ENCODE results near the gene CACUL1.

Gene CACUL1

DNA sequence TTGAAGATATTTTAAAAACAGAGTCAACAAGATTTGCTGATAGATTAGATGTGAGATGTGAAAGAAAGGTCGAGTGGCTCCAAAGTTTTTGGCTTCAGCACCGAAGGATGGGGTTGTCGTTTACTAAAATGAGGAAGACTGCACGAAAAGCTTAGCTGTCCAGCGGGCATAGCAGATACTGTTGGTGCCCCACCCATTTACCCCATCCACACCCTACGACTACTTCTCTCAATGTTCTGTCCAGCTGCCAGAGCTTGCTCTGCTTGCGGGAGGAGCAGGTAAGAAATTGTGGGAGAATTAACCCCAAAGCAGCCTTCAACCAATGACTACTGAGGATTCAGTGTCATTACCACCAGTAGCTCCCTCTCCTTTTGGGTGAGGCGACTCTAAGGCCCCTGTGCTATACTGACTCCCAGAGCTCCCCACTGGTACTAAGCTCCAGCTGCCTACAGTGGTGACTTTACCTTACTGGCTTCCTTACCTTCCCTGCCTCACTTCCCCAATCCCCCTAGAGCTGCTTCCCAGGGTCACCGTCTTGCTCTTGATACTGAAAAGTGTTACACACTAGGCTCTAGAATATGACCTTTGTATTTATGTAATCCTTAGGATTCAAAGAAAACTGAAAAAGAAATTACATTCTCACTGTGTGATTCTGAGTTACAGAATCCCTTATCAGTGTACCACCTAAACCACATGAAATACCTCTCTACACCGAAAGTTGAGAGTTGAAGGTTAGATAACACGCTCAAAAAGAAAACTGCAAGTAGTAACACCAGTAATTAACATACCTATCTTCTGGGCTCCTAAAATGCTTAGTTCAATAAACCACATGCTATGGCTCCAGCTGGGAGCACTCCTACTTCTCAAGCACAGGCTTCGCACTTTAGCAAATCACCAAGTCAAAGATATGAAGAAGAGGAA lies 22.3 kb downstream of the CACUL1 start:
- no peak overlapping the region for H3K9ac ChIP-seq (ENCODE audit: insufficient read length)
- H3K9me3 ChIP-seq (ENCODE audit: low read depth, low read length), result no peaks in the 10 kb centered on the region
- no peak for DNase-seq (ENCODE audit: low read depth, low spot score)
- H3K4me3 ChIP-seq, result no peak overlapping the region
- TF ChIP-seq POLR2AphosphoS5 (IDR thresholded peaks at IDR 0.05; ENCODE audit: borderline replicate concordance, low read depth, low read length) (no peak), FOXP2 (optimal IDR thresholded peaks at IDR 0.05; ENCODE audit: control extremely low read depth, extremely low read length, insufficient read depth) (no peak), EZH2 (IDR thresholded peaks at IDR 0.05) (no peak)
- no peak overlapping the region for H3K27ac ChIP-seq
- H3K36me3 ChIP-seq (ENCODE audit: insufficient read depth, low read length), result no peaks in the 10 kb centered on the region

- Histone ChIP-seq H3K27ac (no peak overlapping the region), H3K4me3 (no peak overlapping the region), H3K36me3 (ENCODE audit: insufficient read depth, low read length) (no peaks in the 10 kb centered on the region), H3K9ac (ENCODE audit: insufficient read length) (no peak overlapping the region), H3K9me3 (ENCODE audit: low read depth, low read length) (no peaks in the 10 kb centered on the region)
- TF ChIP-seq EZH2 (IDR thresholded peaks at IDR 0.05) (no peak), FOXP2 (optimal IDR thresholded peaks at IDR 0.05; ENCODE audit: control extremely low read depth, extremely low read length, insufficient read depth) (no peak)
- no peak for DNase-seq (ENCODE audit: low read depth, low spot score)
These were observed 23.9 kb downstream of the CACUL1 start for GRCh38 chr10:118730756-118731456.

DNA sequence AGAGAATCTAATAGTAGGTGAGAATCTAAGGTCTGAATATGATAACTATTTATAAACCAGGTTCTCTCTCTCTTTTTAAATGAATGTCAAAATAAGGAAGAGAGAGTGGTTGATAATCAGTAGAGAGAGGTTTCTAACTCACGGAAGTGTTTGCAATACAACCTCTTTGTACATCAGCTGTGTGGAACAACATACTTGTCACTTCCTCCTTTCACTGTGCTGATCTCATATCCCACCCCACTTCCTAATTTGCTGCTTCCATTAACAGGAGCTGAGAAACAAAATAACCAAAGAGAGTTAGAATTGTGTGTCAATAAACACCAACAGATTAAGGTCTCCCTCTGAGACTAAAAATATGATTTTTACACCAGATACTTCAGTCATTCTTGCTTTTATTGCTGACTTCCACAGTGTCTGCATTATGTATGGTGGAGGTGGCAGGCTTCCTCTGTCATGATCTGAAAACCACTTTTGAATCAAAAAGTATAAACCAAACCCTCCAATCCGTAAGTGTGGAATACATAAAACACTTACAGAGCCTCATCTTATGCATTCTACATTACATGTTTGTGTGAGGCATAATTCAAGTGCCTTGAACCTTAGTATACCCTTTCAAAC lies 25.0 kb downstream of the CACUL1 start:
- Histone ChIP-seq H3K27ac (no peak overlapping the region), H3K4me3 (no peak overlapping the region), H3K9me3 (ENCODE audit: low read depth, low read length) (no peaks in the 10 kb centered on the region), H3K9ac (ENCODE audit: insufficient read length) (no peak overlapping the region), H3K36me3 (ENCODE audit: insufficient read depth, low read length) (no peaks in the 10 kb centered on the region)
- TF ChIP-seq EZH2 (IDR thresholded peaks at IDR 0.05), result no peak
- TF ChIP-seq FOXP2 (optimal IDR thresholded peaks at IDR 0.05; ENCODE audit: control extremely low read depth, extremely low read length, insufficient read depth), result no peak
- TF ChIP-seq POLR2AphosphoS5 (IDR thresholded peaks at IDR 0.05; ENCODE audit: borderline replicate concordance, low read depth, low read length), result no peak
- no peak for DNase-seq (ENCODE audit: low read depth, low spot score)

GRCh38 chr10:118729200-118729599 lies 25.6 kb downstream of the CACUL1 start:
- Histone ChIP-seq H3K9ac (ENCODE audit: insufficient read length) (no peak overlapping the region), H3K27ac (no peak overlapping the region), H3K9me3 (ENCODE audit: low read depth, low read length) (no peaks in the 10 kb centered on the region), H3K36me3 (ENCODE audit: insufficient read depth, low read length) (no peaks in the 10 kb centered on the region), H3K4me3 (no peak overlapping the region)
- DNase-seq (ENCODE audit: low read depth, low spot score), result no peak
- no peak for TF ChIP-seq POLR2AphosphoS5 (IDR thresholded peaks at IDR 0.05; ENCODE audit: borderline replicate concordance, low read depth, low read length)
- no peak for TF ChIP-seq EZH2 (IDR thresholded peaks at IDR 0.05)
- TF ChIP-seq FOXP2 (optimal IDR thresholded peaks at IDR 0.05; ENCODE audit: control extremely low read depth, extremely low read length, insufficient read depth), result no peak

- Histone ChIP-seq H3K36me3 (ENCODE audit: insufficient read depth, low read length) (no peaks in the 10 kb centered on the region), H3K9me3 (ENCODE audit: low read depth, low read length) (no peaks in the 10 kb centered on the region), H3K9ac (ENCODE audit: insufficient read length) (no peak overlapping the region), H3K4me3 (no peak overlapping the region), H3K27ac (peak overlapping the region; percentile 36)
- no peak for DNase-seq (ENCODE audit: low read depth, low spot score)
- TF ChIP-seq FOXP2 (optimal IDR thresholded peaks at IDR 0.05; ENCODE audit: control extremely low read depth, extremely low read length, insufficient read depth) (no peak), POLR2AphosphoS5 (IDR thresholded peaks at IDR 0.05; ENCODE audit: borderline replicate concordance, low read depth, low read length) (no peak), EZH2 (IDR thresholded peaks at IDR 0.05) (no peak)
These were observed 28.8 kb downstream of the CACUL1 start for GRCh38 chr10:118725886-118726500.

GRCh38 chr10:118723466-118723865 lies 31.3 kb downstream of the CACUL1 start:
- no peak for DNase-seq (ENCODE audit: low read depth, low spot score)
- no peak overlapping the region for H3K9ac ChIP-seq (ENCODE audit: insufficient read length)
- no peak overlapping the region for H3K27ac ChIP-seq
- no peaks in the 10 kb centered on the region for H3K36me3 ChIP-seq (ENCODE audit: insufficient read depth, low read length)
- no peaks in the 10 kb centered on the region for H3K9me3 ChIP-seq (ENCODE audit: low read depth, low read length)
- TF ChIP-seq EZH2 (IDR thresholded peaks at IDR 0.05) (no peak), POLR2AphosphoS5 (IDR thresholded peaks at IDR 0.05; ENCODE audit: borderline replicate concordance, low read depth, low read length) (no peak), FOXP2 (optimal IDR thresholded peaks at IDR 0.05; ENCODE audit: control extremely low read depth, extremely low read length, insufficient read depth) (no peak)
- no peak overlapping the region for H3K4me3 ChIP-seq

DNA sequence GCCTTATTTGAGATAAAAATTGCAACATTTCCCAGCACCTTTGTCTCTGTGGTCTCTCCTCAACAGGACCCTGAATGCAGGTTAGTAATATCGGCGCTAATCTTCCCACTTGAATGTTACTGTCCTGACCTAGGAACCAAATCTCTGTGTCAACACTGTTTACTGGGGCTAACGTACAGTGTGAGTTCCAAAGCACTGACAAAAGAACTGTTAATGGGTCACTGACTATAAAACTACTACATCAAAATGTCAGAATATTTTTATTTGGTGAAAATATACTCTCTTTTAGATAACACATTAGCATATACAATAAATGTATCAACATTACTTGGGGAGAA lies 33.3 kb downstream of the CACUL1 start:
- DNase-seq (ENCODE audit: low read depth, low spot score), result no peak
- no peak overlapping the region for H3K4me3 ChIP-seq
- no peak for TF ChIP-seq FOXP2 (optimal IDR thresholded peaks at IDR 0.05; ENCODE audit: control extremely low read depth, extremely low read length, insufficient read depth)
- TF ChIP-seq POLR2AphosphoS5 (IDR thresholded peaks at IDR 0.05; ENCODE audit: borderline replicate concordance, low read depth, low read length), result no peak
- TF ChIP-seq EZH2 (IDR thresholded peaks at IDR 0.05), result no peak
- no peak overlapping the region for H3K27ac ChIP-seq
- H3K9ac ChIP-seq (ENCODE audit: insufficient read length), result no peak overlapping the region
- H3K9me3 ChIP-seq (ENCODE audit: low read depth, low read length), result no peaks in the 10 kb centered on the region
- no peaks in the 10 kb centered on the region for H3K36me3 ChIP-seq (ENCODE audit: insufficient read depth, low read length)

All from SK-N-MC (cell line).